Measurements from ENCODE around the gene IAPP. TPM values are rescaled to one million over a fixed set of nuclear protein-coding genes. Genes with fewer than 3 reads are reported as not detected.

Gene IAPP
- total and polyA plus RNA-seq, 8 donors, result not detected

DNA sequence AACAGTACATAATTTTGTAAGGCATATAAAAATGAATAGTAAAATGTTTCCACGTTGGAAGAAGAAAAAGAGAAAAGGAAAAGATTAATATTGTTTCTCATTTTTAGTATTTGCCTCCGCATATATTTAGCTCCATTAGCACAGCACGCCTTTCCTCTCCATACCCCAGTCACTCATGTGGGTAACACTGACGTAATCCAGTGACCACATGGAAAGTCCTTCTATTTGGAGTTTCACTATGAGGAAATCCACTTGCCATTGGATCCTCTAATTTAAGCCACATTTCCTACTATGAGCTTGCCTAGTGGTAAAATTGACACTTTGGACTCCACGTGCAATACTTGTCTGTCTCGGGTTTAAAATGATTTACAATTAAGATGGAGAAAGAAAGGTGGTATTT is 32.3 kb upstream of the IAPP start:
- TF ChIP-seq, protein P1, sequence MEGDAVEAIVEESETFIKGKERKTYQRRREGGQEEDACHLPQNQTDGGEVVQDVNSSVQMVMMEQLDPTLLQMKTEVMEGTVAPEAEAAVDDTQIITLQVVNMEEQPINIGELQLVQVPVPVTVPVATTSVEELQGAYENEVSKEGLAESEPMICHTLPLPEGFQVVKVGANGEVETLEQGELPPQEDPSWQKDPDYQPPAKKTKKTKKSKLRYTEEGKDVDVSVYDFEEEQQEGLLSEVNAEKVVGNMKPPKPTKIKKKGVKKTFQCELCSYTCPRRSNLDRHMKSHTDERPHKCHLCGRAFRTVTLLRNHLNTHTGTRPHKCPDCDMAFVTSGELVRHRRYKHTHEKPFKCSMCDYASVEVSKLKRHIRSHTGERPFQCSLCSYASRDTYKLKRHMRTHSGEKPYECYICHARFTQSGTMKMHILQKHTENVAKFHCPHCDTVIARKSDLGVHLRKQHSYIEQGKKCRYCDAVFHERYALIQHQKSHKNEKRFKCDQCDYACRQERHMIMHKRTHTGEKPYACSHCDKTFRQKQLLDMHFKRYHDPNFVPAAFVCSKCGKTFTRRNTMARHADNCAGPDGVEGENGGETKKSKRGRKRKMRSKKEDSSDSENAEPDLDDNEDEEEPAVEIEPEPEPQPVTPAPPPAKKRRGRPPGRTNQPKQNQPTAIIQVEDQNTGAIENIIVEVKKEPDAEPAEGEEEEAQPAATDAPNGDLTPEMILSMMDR (IDR thresholded peaks at IDR 0.05), result no peak

GRCh38 chr12:21341769-21342168 is 30.9 kb upstream of the IAPP start:
- H3K4me3 ChIP-seq, result no peak overlapping the region
- TF ChIP-seq, protein P1 (IDR thresholded peaks at IDR 0.05), result no peak
- intact Hi-C loops (cut with DNase I), result no loop called here
- H3K27ac ChIP-seq, result no peak overlapping the region
- no peaks in the 10 kb centered on the region for H3K9me3 ChIP-seq
- H3K4me1 ChIP-seq, result no peaks in the 10 kb centered on the region
- H3K36me3 ChIP-seq, result no peaks in the 10 kb centered on the region
- DNase-seq (no peak), ATAC-seq (no peak)
- H3K27me3 ChIP-seq, result no peaks in the 10 kb centered on the region

More for the DNA sequence above, 32.3 kb upstream of the IAPP start:
- Histone ChIP-seq H3K36me3 (no peaks in the 10 kb centered on the region), H3K27me3 (no peaks in the 10 kb centered on the region), H3K27ac (no peak overlapping the region), H3K9me3 (no peaks in the 10 kb centered on the region), H3K4me3 (no peak overlapping the region), H3K4me1 (no peaks in the 10 kb centered on the region)
- ATAC-seq (no peak), DNase-seq (no peak)
- intact Hi-C loops (cut with DNase I), result no loop called here

DNA sequence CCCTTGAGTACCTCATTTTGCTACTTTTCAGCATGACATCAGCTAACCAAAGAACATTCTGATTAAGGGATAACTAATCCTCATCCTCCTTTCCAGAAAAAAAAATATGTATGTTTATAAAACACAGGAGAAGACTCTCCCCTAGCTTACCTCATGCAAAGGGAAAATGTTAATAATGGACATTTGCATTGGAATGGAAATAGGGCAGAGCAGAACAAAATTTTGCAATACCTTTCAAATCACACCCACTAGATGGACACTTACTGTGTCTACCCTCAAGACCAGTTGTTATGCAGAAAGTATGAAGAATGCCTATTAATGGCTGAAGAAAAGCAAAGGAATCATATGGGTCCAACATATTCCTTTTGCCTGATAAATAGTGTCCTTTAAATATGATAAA is 29.1 kb upstream of the IAPP start:
- TF ChIP-seq, protein P1 (IDR thresholded peaks at IDR 0.05), result no peak
- ATAC-seq (no peak), DNase-seq (no peak)
- no peaks in the 10 kb centered on the region for H3K27me3 ChIP-seq
- no peak overlapping the region for H3K4me3 ChIP-seq
- intact Hi-C loops (cut with DNase I), result no loop called here
- H3K27ac ChIP-seq, result no peak overlapping the region
- H3K4me1 ChIP-seq, result no peaks in the 10 kb centered on the region
- no peaks in the 10 kb centered on the region for H3K9me3 ChIP-seq
- no peaks in the 10 kb centered on the region for H3K36me3 ChIP-seq

DNA sequence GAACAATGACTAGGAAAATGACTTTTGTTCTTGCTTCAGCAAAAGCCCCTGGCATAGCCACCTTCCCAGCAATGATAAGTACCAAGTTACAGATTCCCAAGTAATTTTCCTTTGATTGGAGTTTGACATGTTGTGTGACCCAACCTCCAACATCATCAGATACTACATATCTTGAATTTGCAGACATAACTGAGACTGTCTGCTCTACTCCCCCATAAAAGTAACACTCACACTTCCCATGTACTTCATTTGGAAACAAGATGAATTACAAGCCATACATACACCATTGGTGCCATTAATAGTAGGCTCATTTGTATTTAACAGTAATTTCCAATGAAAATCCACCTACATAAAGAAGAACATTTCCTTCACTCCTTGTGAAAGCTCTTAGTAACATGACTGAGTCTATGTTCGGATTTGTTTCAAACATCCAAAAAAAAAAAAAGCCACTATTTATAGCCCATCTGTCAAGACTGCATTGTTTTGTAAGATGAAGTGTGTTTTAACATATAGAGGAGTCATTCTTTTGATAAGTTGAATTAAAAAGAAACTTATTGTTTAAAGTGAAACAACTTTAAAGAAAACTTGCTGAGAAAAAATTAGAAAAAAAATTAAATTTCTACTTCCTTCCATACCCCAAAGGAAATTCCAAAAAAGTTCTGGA is 26.0 kb upstream of the IAPP start:
- intact Hi-C loops (cut with DNase I), result no loop called here
- H3K36me3 ChIP-seq, result no peaks in the 10 kb centered on the region
- ATAC-seq (no peak), DNase-seq (no peak)
- no peak overlapping the region for H3K4me3 ChIP-seq
- no peak overlapping the region for H3K27ac ChIP-seq
- no peaks in the 10 kb centered on the region for H3K4me1 ChIP-seq
- TF ChIP-seq, protein P1 (IDR thresholded peaks at IDR 0.05), result no peak
- no peaks in the 10 kb centered on the region for H3K9me3 ChIP-seq
- H3K27me3 ChIP-seq, result no peaks in the 10 kb centered on the region

- TF ChIP-seq, protein P1 (IDR thresholded peaks at IDR 0.05), result no peak
- ATAC-seq (no peak), DNase-seq (no peak)
- Histone ChIP-seq H3K27me3 (no peaks in the 10 kb centered on the region), H3K9me3 (no peaks in the 10 kb centered on the region), H3K36me3 (no peaks in the 10 kb centered on the region), H3K27ac (no peak overlapping the region), H3K4me1 (no peaks in the 10 kb centered on the region), H3K4me3 (no peak overlapping the region)
- intact Hi-C loops (cut with DNase I), result no loop called here
These were observed 21.7 kb upstream of the IAPP start for GRCh38 chr12:21350975-21351374.

All from left lung (tissue), 10 donors.